Nephron progenitor cell (in vitro differentiated cells): Measurements from ENCODE around the gene MFAP4.

ENCODE experiments used
- DNase-seq: peaks from one replicate; pipeline ENCODE4 v3.0.0; 2021
- H3K27ac Mint-ChIP-seq: 2 replicates; pipeline ENCODE4 v1.8.0; 2021; ENCODE audit warnings: mild to moderate bottlenecking, moderate library complexity, mixed read lengths
- H3K27me3 Mint-ChIP-seq: 2 replicates; pipeline ENCODE4 v1.8.0; 2021; ENCODE audit warnings: mild to moderate bottlenecking, low read depth, mixed read lengths; ENCODE audit not compliant: poor library complexity
- H3K36me3 Mint-ChIP-seq: 2 replicates; pipeline ENCODE4 v1.8.0; 2021; ENCODE audit warnings: low read depth, mixed read lengths
- H3K4me1 Mint-ChIP-seq: 2 replicates; pipeline ENCODE4 v1.8.0; 2021; ENCODE audit warnings: mixed read lengths
- H3K4me3 Mint-ChIP-seq: 2 replicates; pipeline ENCODE4 v1.8.0; 2021; ENCODE audit warnings: mild to moderate bottlenecking, moderate library complexity, mixed read lengths
- H3K9me3 Mint-ChIP-seq: 2 replicates; pipeline ENCODE4 v1.8.0; 2021; ENCODE audit warnings: mild to moderate bottlenecking, moderate library complexity, mixed read lengths
- CTCF ChIP-seq: fragments of 200-600 bp; sonication (generic); IDR thresholded peaks from 2 replicates; pipeline ENCODE4 v1.5.0; 2021; ENCODE audit warnings: antibody characterized with exemption

The MFAP4 gene

GRCh38 chr17:19363114-19363438 lies 23.9 kb downstream of the MFAP4 start:
- H3K27ac Mint-ChIP-seq, result no peak overlapping the region
- H3K4me1 Mint-ChIP-seq, result peaks cover 67% of the 10 kb centered on the region
- H3K27me3 Mint-ChIP-seq, result no peaks in the 10 kb centered on the region
- no peaks in the 10 kb centered on the region for H3K36me3 Mint-ChIP-seq
- H3K9me3 Mint-ChIP-seq, result no peaks in the 10 kb centered on the region
- no peak for DNase-seq
- no peak for TF ChIP-seq CTCF
- H3K4me3 Mint-ChIP-seq, result peak overlapping the region; percentile 90

GRCh38 chr17:19362277-19363113 lies 24.5 kb downstream of the MFAP4 start, which contains the start of gene B9D1:
B9D1 (minus strand) TSS chr17:19362723; CDS start chr17:19362569, 154 bp downstream.
- Mint-ChIP-seq H3K9me3 (no peaks in the 10 kb centered on the region), H3K27ac (peak within 1 kb of the TSS; percentile 25), H3K4me1 (peaks cover 72% of the 10 kb centered on the region), H3K4me3 (peak within 1 kb of the TSS; percentile 90), H3K27me3 (no peaks in the 10 kb centered on the region), H3K36me3 (no peaks in the 10 kb centered on the region)
- DNase-seq, result peak; percentile 93
- TF ChIP-seq CTCF, result peak; percentile 97

GRCh38 chr17:19361944-19362276 lies 25.1 kb downstream of the MFAP4 start:
- Mint-ChIP-seq H3K27me3 (no peaks in the 10 kb centered on the region), H3K36me3 (no peaks in the 10 kb centered on the region), H3K4me3 (peak overlapping the region; percentile 90), H3K9me3 (no peaks in the 10 kb centered on the region), H3K27ac (no peak overlapping the region), H3K4me1 (peaks cover 78% of the 10 kb centered on the region)
- DNase-seq, result no peak
- no peak for TF ChIP-seq CTCF

- no peaks in the 10 kb centered on the region for H3K27me3 Mint-ChIP-seq
- peaks cover 81% of the 10 kb centered on the region for H3K4me1 Mint-ChIP-seq
- no peaks in the 10 kb centered on the region for H3K36me3 Mint-ChIP-seq
- H3K4me3 Mint-ChIP-seq, result peak overlapping the region; percentile 90
- TF ChIP-seq CTCF, result no peak
- H3K27ac Mint-ChIP-seq, result no peak overlapping the region
- no peak for DNase-seq
- no peaks in the 10 kb centered on the region for H3K9me3 Mint-ChIP-seq
These were observed 25.7 kb downstream of the MFAP4 start for GRCh38 chr17:19361326-19361725.

- H3K27me3 Mint-ChIP-seq, result no peaks in the 10 kb centered on the region
- H3K36me3 Mint-ChIP-seq, result peaks cover 2% of the 10 kb centered on the region
- H3K4me1 Mint-ChIP-seq, result peaks cover 77% of the 10 kb centered on the region
- H3K4me3 Mint-ChIP-seq, result peak overlapping the region; percentile 90
- peak overlapping the region; percentile 29 for H3K27ac Mint-ChIP-seq
- DNase-seq, result no peak
- TF ChIP-seq CTCF, result no peak
- no peaks in the 10 kb centered on the region for H3K9me3 Mint-ChIP-seq
These were observed 26.2 kb downstream of the MFAP4 start for GRCh38 chr17:19360772-19361171.

GRCh38 chr17:19359856-19360255 lies 27.1 kb downstream of the MFAP4 start:
- Mint-ChIP-seq H3K9me3 (no peaks in the 10 kb centered on the region), H3K27me3 (no peaks in the 10 kb centered on the region), H3K4me1 (peaks cover 69% of the 10 kb centered on the region), H3K4me3 (no peak overlapping the region), H3K27ac (no peak overlapping the region), H3K36me3 (peaks cover 7% of the 10 kb centered on the region)
- TF ChIP-seq CTCF, result no peak
- DNase-seq, result no peak
